Fibroblast of skin of left biceps (primary cell): ENCODE measurements around the gene MAMSTR.
"Not testable (repeated sequence)": the region's sequence is repeated elsewhere in the genome, so short reads cannot be mapped to it uniquely, and the experiment has no call there.

ENCODE experiments used
- DNase-seq, 2 experiments: peaks; one replicate each; pipeline ENCODE4 v3.0.0-alpha.2; 2013; ENCODE audit warnings: low read depth in 2 of 2

Gene MAMSTR, protein sequence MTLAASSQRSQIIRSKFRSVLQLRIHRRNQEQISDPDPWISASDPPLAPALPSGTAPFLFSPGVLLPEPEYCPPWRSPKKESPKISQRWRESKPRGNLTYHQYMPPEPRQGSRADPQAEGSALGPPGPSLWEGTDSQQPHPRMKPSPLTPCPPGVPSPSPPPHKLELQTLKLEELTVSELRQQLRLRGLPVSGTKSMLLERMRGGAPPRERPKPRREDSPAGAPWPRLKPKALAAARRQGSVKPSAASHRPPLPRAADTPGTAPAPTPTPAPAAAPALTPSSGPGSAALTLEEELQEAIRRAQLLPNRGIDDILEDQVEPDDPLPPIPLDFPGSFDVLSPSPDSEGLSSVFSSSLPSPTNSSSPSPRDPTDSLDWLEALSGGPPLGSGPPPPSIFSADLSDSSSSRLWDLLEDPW

GRCh38 chr19:48719263-48720171 is at the start of gene MAMSTR:
TSS of gene MAMSTR (minus strand) at chr19:48719725. CDS start at chr19:48719031, 694 bp downstream.
- DNase-seq: no peak

DNA sequence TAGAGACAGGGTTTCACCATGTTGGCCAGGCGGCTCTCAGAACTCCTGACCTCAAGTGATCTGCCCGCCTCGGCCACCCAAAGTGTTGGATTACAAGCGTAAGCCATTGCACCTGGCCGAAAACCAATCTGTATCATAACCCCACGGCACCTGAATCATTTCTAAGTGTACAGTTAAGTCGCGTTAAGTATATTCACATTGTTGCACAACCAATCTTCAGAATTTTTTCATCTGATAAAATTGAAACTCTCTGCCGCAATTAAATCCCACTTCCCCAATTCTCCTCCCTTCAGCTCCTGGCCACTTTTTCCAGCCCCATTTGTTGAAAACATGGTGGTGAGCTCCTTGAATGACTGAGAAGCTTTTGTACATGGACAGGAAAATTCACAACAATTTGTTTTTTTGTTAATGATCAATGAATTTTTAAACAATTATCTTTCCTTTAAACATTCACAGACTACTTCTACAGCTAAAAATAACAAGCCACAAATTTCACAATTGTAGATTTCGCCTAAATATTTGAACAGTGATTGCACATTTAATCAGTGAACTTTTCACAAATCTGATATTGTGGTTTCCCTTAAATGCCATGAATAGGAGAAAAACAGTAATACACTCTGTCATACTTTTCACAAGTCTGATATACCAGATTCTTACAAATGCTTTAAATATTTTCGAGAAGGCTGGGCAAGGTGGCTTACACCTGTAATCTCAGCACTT is 49.6 kb upstream of the MAMSTR start:
- no peak for DNase-seq

DNA sequence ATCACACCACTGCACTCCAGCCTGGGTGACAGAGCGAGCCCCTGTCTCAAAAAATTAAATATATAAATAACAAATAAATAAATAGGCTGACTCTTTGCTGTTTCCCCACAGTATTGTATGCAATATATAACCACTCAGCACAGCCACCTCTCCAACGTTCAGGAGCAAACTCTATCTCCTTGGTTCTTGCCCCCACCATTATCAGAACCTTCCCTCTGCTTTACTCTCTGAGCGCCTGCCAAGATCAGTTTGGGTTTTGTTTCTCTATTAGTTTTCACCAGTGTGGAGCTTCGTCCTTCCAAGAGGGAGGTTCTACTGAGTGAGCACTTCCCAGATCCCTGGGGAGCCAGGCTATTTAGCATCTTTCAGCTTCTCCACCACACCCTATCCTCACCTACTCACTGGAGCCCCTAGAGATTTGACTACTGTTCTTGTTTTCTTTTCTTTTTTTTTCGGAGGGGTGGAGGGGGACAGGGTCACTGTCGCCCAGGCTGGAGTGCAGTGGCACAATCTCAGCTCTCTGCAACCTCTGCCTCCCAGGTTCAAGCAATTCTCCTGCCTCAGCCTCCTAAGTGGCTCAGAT is 48.7 kb upstream of the MAMSTR start:
- not testable (repeated sequence) for DNase-seq

- not testable (repeated sequence) for DNase-seq
These were observed 46.3 kb upstream of the MAMSTR start for GRCh38 chr19:48765816-48766215.

DNA sequence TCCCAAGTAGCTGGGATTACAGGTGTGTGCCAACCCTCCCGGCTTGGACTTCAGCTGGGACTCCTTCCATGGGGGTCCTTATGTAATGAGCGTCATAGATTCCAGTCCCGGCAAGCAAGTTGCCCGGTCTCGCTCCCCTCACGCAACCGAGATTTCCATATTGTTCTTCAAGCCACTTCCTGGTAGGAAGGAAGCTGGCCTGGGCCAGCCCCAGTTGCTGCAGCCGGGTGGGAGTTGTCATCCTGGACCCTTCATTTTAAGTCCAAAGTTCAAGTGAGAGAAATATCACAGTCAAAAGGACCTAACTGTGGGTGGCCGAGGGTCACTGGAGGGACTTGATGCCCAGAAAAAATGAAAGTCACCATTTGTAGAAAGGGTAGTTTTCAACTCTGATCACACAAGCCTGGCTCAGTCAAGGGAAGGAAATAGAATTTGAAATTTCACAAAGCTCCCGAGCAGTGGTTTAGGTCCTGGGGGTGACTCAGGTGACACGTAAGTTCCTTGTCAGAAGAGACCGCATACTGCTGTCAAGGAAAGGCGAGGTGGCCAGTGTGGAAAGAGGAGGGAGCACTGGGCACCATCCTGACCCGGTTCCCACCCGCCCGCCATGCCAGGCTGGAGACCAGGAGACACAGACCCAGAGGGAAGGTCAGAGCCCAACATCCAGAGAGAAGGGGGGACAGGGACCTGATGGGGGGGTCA is 41.1 kb upstream of the MAMSTR start:
- DNase-seq: no peak

GRCh38 chr19:48757741-48758144 is 38.2 kb upstream of the MAMSTR start:
- DNase-seq: no peak

DNA sequence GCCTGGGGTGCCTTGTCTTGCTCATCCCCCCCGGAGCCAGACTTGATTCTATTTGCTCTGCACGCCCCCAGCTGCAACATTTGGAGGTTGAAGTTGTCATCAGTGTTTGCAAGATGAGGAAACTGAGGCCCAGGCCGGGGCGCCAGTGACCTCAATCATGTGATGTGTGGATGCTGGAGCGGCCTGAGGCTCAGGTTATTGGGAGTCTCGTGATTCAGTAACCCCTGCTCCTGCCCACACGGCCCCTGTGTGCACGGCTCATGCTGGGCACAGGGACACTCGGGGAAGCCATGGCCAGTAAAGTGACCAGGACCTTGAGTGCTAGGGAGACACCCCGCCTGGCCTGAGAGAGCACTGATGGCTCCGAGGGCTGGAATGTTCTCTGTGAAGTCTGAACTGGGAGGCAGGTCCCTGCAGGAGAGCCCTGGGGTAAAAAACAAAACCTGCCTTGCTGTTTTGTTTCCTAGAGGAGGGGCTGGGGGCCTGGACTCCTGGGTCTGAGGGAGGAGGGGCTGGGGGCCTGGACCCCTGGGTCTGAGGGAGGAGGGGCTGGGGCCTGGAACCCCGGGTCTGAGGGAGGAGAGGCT is 37.7 kb upstream of the MAMSTR start:
- DNase-seq: no peak

- DNase-seq: no peak
These were observed 37.2 kb upstream of the MAMSTR start for GRCh38 chr19:48756686-48757085.

- no peak for DNase-seq
These were observed 36.7 kb upstream of the MAMSTR start for GRCh38 chr19:48756212-48756611.

DNA sequence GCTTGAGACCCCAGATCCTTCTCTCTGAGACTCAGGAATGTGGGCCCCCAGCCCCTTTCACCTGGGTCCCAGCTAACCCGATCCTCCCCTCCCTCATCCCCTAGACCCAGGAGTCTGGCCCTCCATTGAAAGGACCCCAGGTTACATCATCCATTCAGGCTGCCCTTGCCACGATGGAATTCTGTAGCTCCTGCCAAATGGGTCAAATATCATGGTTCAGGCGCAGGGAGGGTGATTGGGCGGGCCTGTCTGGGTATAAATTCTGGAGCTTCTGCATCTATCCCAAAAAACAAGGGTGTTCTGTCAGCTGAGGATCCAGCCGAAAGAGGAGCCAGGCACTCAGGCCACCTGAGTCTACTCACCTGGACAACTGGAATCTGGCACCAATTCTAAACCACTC is 36.3 kb upstream of the MAMSTR start:
- no peak for DNase-seq

DNA sequence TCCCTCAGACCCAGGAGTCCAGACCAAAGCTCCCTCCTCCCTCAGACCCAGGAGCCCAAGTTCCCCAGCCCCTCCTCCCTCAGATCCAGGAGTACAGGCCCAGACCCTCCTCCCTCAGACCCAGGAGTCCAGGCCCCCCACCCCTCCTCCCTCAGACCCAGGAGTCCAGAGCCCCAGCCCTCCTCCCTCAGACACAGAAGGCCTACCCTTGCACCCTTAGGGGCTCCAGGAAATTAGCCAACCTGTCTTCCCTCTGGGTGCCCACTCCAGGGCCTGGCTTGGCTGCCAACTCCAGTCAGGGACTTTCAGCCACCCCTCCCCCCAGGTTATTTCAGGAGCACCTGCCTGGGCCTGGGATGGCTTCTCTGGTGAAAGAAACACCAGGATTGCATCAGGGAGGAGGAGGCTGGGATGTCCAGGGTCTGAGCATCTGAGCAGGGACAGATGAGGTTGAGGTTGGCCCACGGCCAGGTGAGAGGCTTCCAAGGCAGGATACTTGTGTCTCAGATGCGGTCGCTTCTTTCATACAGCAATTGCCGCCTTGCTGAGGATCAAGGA is 35.6 kb upstream of the MAMSTR start, which contains the start of gene FGF21:
TSS of gene FGF21 (plus strand) at position 441 of the 558 bp plus-strand sequence. CDS start 713 bp downstream, outside the sequence.
- DNase-seq: no peak

- no peak for DNase-seq
These were observed 33.2 kb upstream of the MAMSTR start, which contains the start of gene FUT1 for GRCh38 chr19:48752496-48753365. TSS of gene FUT1 (minus strand) at chr19:48752641. CDS start at chr19:48751281, 1,360 bp downstream.

DNA sequence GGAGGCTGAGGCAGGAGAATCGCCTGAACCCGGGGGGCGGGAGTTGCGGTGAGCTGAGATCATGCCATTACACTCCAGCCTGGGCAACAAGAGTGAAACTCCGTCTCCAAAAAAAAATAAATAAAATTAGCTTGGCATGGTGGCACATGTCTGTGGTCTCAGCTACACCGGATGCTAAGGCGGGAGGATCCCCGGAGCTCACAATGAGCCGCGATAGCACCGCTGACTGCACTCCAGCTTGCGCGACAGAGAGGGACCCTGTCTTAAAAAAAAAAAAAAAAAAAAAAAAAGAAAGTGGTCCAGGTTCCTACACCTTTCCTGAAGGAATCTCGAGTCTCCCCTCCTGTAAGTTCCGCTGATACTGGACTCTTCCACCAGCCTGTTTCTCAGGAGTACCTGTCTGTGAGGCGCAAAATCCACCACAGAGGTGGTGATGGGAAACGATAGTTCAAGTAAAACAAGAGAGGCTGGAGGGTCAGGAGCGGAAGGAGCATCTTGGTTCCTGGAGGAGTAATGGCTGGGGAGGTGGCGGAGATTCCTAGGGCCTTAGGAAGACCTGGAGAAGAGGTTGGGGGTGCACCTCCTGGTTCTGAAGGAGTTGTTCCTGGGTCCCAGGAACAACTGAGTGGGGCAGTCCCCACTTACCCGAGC is 32.4 kb upstream of the MAMSTR start:
- DNase-seq: no peak

DNA sequence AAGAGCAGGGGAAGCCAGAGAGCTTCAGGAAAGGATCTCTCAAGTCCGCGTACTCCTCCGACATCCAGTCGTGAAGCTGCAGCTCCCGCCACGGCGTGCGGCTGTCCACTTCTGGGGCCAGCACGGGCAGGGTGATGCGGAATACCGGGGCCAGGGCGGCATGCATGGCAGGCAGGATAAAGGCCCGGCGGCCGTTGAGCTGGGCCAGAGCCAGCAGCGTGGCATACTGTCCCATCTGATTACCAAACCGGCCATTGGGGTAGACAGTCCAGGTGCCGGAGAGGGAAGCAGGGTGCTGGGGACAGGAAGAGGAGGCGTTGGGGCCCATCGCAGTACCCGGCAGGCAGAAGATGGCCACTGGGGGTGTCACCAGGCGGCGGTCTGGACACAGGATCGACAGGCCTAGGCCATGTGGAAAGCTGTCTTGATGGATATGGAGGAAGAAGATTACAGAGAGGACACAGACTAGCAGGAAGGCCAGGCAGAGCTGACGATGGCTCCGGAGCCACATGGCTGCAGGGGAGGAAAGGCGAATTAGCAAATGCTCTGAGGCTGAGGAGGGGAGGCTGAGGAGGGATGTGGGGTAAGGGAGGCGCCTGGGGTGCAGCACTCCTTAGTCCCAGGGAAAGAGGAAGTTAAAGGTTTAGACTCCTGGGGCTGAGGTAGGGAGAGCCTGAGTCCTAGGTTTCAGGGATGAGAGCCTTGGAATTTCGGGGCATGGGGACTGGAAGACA is 31.4 kb upstream of the MAMSTR start:
- DNase-seq: no peak

DNA sequence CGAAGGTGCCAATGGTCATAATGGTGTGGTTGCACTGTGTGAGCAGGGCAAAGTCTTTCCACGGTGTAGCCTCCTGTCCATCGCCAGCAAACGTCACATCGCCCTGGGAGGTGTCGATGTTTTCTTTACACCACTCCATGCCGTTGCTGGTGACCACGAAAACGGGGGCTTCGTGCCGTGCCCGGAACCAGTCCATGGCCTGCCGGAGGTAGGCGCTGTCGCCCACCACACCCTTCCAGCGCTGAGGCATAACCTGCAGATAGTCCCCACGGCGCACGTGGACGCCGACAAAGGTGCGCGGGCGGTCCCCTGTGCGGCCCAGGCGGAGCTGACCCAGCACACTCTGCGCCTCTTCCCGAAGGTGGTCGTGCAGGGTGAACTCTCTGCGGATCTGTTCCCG is 30.8 kb upstream of the MAMSTR start:
- DNase-seq: no peak

DNA sequence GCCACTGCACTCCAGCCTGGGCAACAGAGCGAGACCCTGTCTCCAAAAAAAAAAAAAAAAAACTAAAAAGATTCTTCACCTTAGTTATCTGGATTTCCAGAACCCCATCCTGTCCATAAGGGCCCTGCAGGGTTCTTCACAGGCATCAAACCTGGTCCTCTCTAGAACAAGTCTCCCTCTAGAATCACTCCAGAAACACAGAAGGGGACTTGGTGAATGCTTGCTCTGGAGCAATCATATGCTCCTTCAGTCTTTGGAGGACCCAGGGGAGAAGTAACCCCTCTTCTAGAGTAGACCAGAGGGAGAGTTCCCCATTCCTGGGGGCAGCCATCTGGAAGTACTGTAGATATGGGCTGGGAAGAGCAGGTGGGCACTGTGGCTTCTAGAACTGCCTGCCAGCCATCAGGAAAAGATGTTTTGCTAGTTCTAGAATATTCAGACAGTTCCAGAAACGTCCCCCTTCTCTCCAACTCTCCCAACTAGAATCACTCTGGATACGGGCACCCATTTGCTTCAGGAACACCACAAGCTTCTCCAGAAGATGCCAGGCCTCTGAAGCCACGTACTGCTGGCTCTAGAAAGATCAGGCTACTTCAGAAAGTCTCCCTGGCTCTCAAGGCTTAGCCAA is 30.2 kb upstream of the MAMSTR start:
- no peak for DNase-seq
